Common myeloid progenitor, CD34-positive (primary cell): ENCODE data around the gene KRTAP4-8.
"Not testable (repeated sequence)": the region's sequence is repeated elsewhere in the genome, so short reads cannot be mapped to it uniquely, and the experiment has no call there.

Experiments
- CTCF ChIA-PET: fragments of 350-600 bp; sonication (Branson Sonifier 250); formaldehyde crosslinking; loops from one replicate; lab custom pipeline; 2021; ENCODE audit warnings: antibody characterized with exemption; lab: Charles Lee
- POLR2A ChIA-PET: fragments of 350-600 bp; sonication (Branson Sonifier 250); formaldehyde crosslinking; loops from one replicate; lab custom pipeline; 2021; ENCODE audit warnings: antibody characterized with exemption; lab: Charles Lee
- DNase-seq, 3 donors: peaks; one replicate each; pipeline versions ENCODE4 v3.0.0 to v3.0.0-alpha.2; 2013
- H3K27ac ChIP-seq, 2 experiments: 1 replicate in 1 of 2; 2 replicates in 1 of 2; pipeline ENCODE4 v1.7.0; 2013; ENCODE audit warnings: inconsistent platforms in 2 of 2, low read length in 2 of 2, mild to moderate bottlenecking in 2 of 2, low read depth in 1 of 2, moderate library complexity in 1 of 2; ENCODE audit not compliant: severe bottlenecking in 2 of 2, insufficient read depth in 1 of 2, poor library complexity in 1 of 2
- H3K27me3 ChIP-seq, 5 experiments: replicated peaks in 2 of 5; 1 replicate in 3 of 5; 2 replicates in 2 of 5; pipeline versions ENCODE4 v1.6.1 to v1.7.0; 2013; ENCODE audit warnings: low read length in 4 of 5, mild to moderate bottlenecking in 2 of 5, moderate library complexity in 2 of 5, inconsistent platforms in 1 of 5; ENCODE audit not compliant: insufficient read depth in 5 of 5, control insufficient read depth in 4 of 5
- H3K36me3 ChIP-seq, 4 experiments: 1 replicate in 2 of 4; 2 replicates in 2 of 4; pipeline versions ENCODE4 v1.6.1 to v1.7.0; 2013; ENCODE audit warnings: low read length in 3 of 4, control low read depth in 1 of 4, mild to moderate bottlenecking in 1 of 4; ENCODE audit not compliant: control insufficient read depth in 4 of 4, insufficient read depth in 4 of 4
- H3K4me1 ChIP-seq, 4 experiments: 1 replicate in 3 of 4; 2 replicates in 1 of 4; pipeline versions ENCODE4 v1.6.1 to v1.7.1; 2013; ENCODE audit warnings: low read length in 3 of 4, mild to moderate bottlenecking in 3 of 4, control low read depth in 1 of 4, inconsistent platforms in 1 of 4, moderate library complexity in 1 of 4; ENCODE audit not compliant: control insufficient read depth in 4 of 4, insufficient read depth in 4 of 4; ENCODE audit errors: control extremely low read depth in 1 of 4
- H3K4me3 ChIP-seq, 7 experiments: 1 replicate in 4 of 7; 2 replicates in 3 of 7; pipeline versions ENCODE4 v1.5.1 to v1.7.0; 2013; ENCODE audit warnings: mild to moderate bottlenecking in 7 of 7, low read length in 6 of 7, moderate library complexity in 6 of 7, inconsistent platforms in 2 of 7, low read depth in 2 of 7, control low read depth in 1 of 7; ENCODE audit not compliant: insufficient read depth in 4 of 7, control insufficient read depth in 1 of 7; ENCODE audit errors: extremely low read depth in 1 of 7
- H3K9me3 ChIP-seq, 5 experiments: 1 replicate in 4 of 5; 2 replicates in 1 of 5; pipeline versions ENCODE4 v1.6.1 to v1.7.1; 2013; ENCODE audit warnings: low read length in 4 of 5, mild to moderate bottlenecking in 2 of 5, inconsistent platforms in 1 of 5, low read depth in 1 of 5, moderate library complexity in 1 of 5; ENCODE audit not compliant: control insufficient read depth in 4 of 5, insufficient read depth in 2 of 5; ENCODE audit errors: control extremely low read depth in 1 of 5
- WGBS: methylation state at CpG from one replicate; pipeline ENCODE4 v1.1.5; 2013; ENCODE audit not compliant: insufficient coverage; 5-methylcytosine and 5-hydroxymethylcytosine counted together

KRTAP4-8 gene

DNA sequence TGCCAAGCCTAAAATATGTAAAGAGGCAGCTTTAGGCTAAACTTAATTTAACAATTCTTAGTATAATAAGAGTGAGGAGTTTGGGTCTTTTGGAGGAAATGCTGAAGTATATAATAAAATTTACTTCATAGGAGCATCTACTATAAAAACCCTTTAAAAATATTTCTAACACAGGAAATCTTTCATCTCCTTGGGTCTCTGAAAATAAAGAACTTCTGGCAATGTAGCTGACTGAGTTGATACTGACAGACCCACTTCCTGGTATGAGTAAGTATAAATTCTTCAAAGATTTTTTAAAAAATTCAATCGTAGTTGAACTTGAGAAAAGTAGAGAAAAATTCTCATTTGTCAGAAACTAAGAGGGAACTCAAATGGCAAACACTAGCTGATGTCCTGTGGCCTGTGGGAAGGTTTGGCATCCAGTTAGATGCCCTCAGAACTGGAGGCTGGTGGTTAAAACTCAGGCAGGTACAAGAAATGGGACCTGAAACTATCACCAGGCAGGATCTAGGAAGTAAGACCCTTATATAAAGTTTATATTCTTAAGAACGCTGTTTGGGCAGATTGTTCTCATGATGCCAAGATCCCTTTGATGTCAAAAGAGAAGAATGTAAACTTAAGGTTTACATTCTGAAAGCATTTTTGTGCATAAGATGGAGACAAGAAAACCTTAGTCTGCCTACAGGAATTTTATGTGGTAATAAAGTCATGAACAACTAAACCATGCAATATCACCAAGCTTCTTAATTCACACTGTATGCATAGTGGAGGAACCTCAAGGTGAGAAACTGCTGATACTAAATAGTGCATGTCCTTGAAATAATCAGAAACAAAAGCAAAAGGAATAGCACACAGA lies 36.2 kb upstream of the KRTAP4-8 start:
- Histone ChIP-seq H3K36me3 (no peaks in the 10 kb centered on the region), H3K4me1 (peaks cover 0 to 4% (median 0%) of the 10 kb centered on the region in 4 experiments), H3K4me3 (no peak overlapping the region), H3K27me3 (no peaks in the 10 kb centered on the region), H3K9me3 (peaks cover 0 to 8% (median 3%) of the 10 kb centered on the region in 5 experiments), H3K27ac (no peak overlapping the region)
- POLR2A ChIA-PET: no interaction called here
- peak in 2 of 3 donors; percentile 26 to 30 for DNase-seq
- WGBS: no CpG with 5 or more reads among the region's 2 CpGs
- CTCF ChIA-PET: no interaction called here

DNA sequence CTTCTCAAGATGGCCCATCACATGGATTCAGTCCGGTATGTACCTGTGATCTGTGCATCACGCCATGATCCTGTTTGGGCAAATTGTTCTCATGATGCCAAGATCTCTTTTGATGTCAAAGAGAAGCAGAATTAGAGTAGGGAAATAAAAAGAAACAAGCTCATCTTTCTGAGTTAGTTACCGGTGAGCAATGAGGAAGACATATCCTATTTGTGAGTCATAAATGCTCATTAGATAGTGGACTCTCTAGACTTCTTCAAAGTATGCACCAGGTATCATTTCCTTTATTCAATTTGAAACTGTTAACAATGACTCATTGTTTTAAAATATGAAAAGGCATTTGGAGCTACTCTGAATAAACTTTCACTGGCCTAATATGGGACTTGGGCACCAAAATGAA lies 34.0 kb upstream of the KRTAP4-8 start:
- DNase-seq: peak in 1 of 3 donors; percentile 12
- Histone ChIP-seq H3K9me3 (no peaks in the 10 kb centered on the region), H3K4me3 (no peak overlapping the region), H3K27ac (no peak overlapping the region), H3K4me1 (peaks cover 0 to 4% (median 0%) of the 10 kb centered on the region in 4 experiments), H3K27me3 (no peaks in the 10 kb centered on the region), H3K36me3 (no peaks in the 10 kb centered on the region)
- POLR2A ChIA-PET: no interaction called here
- CTCF ChIA-PET: no interaction called here
- WGBS: 100% methylated on average over 2 of the region's 3 CpGs

- H3K4me1 ChIP-seq: peaks cover 0 to 15% (median 9%) of the 10 kb centered on the region in 4 experiments
- POLR2A ChIA-PET: no interaction called here
- no peak overlapping the region for H3K27ac ChIP-seq
- WGBS: 100% methylated on average over 1 of the region's 1 CpG
- H3K9me3 ChIP-seq: peaks cover 0 to 10% (median 0%) of the 10 kb centered on the region in 5 experiments
- H3K36me3 ChIP-seq: no peaks in the 10 kb centered on the region
- CTCF ChIA-PET: no interaction called here
- no peak overlapping the region for H3K4me3 ChIP-seq
- DNase-seq: no peak
- H3K27me3 ChIP-seq: no peaks in the 10 kb centered on the region
Measured at GRCh38 chr17:41127371-41127770, 29.4 kb upstream of the KRTAP4-8 start.

DNA sequence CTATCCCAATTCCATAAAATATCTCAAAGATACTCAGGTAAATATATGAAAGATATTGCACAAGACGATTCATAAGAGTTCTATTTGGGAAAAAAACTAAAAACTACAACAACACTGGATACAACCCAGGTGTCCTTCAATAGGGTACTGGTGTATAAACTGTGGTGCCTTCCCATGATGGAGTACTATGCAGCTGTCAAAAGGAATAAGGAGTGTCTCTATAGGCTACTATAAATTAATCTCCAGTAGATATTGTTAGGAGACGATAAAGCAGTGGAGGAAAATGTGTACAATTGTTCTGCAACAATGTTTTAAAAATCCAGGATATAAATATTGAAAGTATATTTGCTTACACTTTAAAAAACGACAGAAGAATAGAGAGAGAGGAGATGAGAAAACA lies 28.5 kb upstream of the KRTAP4-8 start:
- Histone ChIP-seq H3K27me3 (no peaks in the 10 kb centered on the region), H3K4me1 (peaks cover 0 to 15% (median 9%) of the 10 kb centered on the region in 4 experiments), H3K4me3 (no peak overlapping the region), H3K27ac (no peak overlapping the region), H3K9me3 (peaks cover 0 to 15% (median 0%) of the 10 kb centered on the region in 5 experiments), H3K36me3 (no peaks in the 10 kb centered on the region)
- WGBS: no CpG with 5 or more reads among the region's 3 CpGs
- no peak for DNase-seq
- CTCF ChIA-PET: no interaction called here
- POLR2A ChIA-PET: no interaction called here

- Histone ChIP-seq H3K36me3 (no peaks in the 10 kb centered on the region), H3K4me3 (no peak overlapping the region), H3K9me3 (peaks cover 0 to 15% (median 0%) of the 10 kb centered on the region in 5 experiments), H3K4me1 (peaks cover 0 to 21% (median 13%) of the 10 kb centered on the region in 4 experiments), H3K27me3 (no peaks in the 10 kb centered on the region), H3K27ac (no peak overlapping the region)
- WGBS: no CpG with 5 or more reads among the region's 2 CpGs
- POLR2A ChIA-PET: interaction anchor here (0.6 kb wide), 1 partner anchor 41 kb away, joined by 3 read pairs; no protein-coding TSS in a partner anchor
- CTCF ChIA-PET: no interaction called here
- DNase-seq: no peak
Measured at GRCh38 chr17:41125064-41125463, 27.1 kb upstream of the KRTAP4-8 start.

GRCh38 chr17:41123991-41124371 lies 26.0 kb upstream of the KRTAP4-8 start, which contains the start of gene KRTAP4-12:
Gene KRTAP4-12, minus strand, starts transcription at chr17:41124182. Its CDS starts 60 bp downstream, at chr17:41124122.
- peaks cover 0 to 27% (median 15%) of the 10 kb centered on the region in 4 experiments for H3K4me1 ChIP-seq
- WGBS: 100% methylated on average over 2 of the region's 3 CpGs
- CTCF ChIA-PET: interaction anchor here (1.1 kb wide), 1 partner anchor 10 kb away, joined by 3 read pairs; no protein-coding TSS in a partner anchor

More at GRCh38 chr17:41123991-41124371, 26.0 kb upstream of the KRTAP4-8 start, which contains the start of gene KRTAP4-12:
- H3K9me3 ChIP-seq: peaks cover 0 to 15% (median 0%) of the 10 kb centered on the region in 5 experiments
- H3K27ac ChIP-seq, H3K4me3 ChIP-seq, H3K27me3 ChIP-seq, POLR2A ChIA-PET, H3K36me3 ChIP-seq: not testable (repeated sequence)
- DNase-seq: peak in 1 of 3 donors; percentile 26
